ENCODE data around the gene CTAGE15.
"Not testable (repeated sequence)": the region's sequence is repeated elsewhere in the genome, so short reads cannot be mapped to it uniquely, and the experiment has no call there.

GRCh38 chr7:143598086-143598485, 26.5 kb downstream of the CTAGE15 start:
- not testable (repeated sequence) for TF ChIP-seq CTCF (IDR thresholded peaks at IDR 0.05; ENCODE audit: poor library complexity, severe bottlenecking); POLR2AphosphoS5 (IDR thresholded peaks at IDR 0.05); REST (IDR thresholded peaks at IDR 0.05; ENCODE audit: borderline replicate concordance); TAF1 (IDR thresholded peaks at IDR 0.05; ENCODE audit: low read depth); EP300 (conservative IDR thresholded peaks at IDR 0.05; ENCODE audit: poor library complexity, severe bottlenecking); EZH2 (IDR thresholded peaks at IDR 0.05; ENCODE audit: borderline replicate concordance, insufficient read depth, low read length, poor library complexity, severe bottlenecking)
